ENCODE measurements around the gene SEC23IP.
"Not testable (repeated sequence)": the region's sequence is repeated elsewhere in the genome, so short reads cannot be mapped to it uniquely, and the experiment has no call there.

Gene SEC23IP

DNA sequence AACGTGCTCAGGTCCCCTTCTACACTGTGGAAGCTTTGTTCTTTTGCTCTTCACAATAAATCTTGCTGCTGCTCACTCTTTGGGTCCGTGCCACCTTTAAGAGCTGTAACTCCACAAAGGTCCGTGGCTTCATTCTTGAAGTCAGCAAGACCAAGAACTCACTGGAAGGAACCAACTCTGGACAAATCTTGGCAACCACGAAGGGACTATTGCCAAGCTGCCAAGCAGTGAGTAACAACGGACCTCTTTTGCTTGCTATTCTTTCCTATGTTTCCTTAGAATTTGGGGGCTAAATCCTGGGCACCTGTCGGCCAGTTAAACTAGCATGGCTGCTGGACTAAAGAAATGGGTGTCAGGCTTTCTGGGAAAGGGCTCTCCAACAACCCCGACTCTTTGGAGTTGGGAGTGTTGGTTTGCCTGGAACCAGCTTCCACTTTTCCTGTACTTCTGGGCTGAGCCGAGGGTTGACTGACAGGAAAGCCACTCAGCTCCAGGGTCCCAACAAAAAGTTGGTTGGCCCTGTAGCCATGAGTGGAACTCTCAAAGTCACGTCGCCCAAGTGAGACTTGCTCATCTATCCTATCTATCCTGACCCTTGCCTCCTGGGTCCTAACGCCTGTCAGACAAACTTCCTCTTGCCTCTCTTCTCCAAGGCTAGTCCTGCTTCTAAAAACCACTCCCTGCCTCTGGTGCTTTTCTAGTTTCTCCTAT is 8.5 kb upstream of the SEC23IP start:
- not testable (repeated sequence) for DNase-seq

DNA sequence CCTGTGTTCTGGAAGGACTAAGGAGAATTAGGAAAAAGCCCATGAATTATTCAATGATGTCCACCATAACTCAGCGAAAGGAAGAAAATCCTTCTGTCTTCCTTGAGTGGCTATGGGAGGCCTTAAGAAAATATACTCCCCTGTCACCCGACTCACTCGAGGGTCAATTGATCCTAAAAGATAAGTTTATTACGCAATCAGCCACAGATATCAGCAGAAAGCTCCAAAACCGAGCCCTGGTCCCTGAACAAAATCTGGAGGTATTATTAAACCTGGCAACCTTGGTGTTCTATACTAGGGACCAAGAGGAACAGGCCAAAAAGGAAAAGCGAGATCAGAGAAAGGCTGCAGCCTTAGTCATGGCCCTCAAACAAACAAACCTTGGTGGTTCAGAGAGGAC is 6.5 kb upstream of the SEC23IP start:
- DNase-seq, result not testable (repeated sequence)

DNA sequence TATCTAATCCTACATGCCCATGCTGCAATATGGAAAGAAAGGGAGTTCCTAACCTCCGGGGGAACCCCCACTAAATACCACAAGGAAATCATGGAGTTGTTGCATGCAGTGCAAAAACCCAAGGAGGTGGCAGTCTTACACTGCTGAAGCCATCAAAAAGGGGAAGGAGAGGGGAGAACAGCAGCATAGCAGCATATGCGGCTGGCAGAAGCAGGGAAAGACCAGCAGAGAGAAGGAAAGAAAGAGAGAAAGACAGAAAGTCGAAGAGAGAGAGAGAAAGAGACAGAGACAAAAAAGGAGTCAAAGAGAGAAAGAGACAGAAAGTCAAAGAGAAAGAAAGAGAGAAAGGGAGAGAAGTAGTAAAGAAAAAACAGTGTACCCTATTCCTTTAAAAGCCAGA is 3.8 kb upstream of the SEC23IP start:
- DNase-seq, result not testable (repeated sequence)

DNA sequence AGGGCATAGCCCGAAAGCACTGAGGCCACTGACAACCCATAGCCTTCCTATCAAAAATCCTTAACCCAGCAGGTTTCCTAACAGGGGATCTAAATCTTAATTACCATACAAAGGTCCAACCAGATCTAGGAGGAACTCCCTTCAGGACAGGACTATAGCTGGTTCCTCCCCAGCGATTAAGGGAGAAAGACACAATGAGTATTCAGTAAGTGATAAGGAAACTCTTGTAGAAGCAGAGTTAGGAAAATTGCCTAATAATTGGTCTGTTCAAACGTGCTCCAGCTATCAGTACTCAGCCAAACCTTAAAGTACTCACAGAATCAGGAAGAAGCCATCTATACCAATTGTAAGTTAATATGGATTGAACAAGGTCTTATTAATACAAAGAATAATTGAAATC is 3.3 kb upstream of the SEC23IP start:
- not testable (repeated sequence) for DNase-seq

DNA sequence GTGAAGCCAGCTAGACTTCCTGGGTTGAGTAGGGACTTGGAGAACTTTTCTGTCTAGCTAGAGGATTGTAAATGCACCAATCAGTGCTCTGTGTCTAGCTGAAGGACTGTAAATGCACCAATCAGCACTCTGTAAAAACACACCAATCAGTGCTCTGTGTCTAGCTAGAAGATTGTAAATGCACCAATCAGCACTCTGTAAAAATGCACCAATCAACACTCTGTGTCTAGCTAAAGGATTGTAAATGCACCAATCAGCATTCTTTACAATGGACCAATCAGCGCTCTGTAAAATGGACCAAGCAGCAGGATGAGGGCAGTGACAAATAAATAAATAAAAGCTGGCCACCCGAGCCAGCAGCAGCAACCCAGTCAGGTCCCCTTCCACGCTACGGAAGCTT is 2.2 kb upstream of the SEC23IP start:
- not testable (repeated sequence) for DNase-seq

DNA sequence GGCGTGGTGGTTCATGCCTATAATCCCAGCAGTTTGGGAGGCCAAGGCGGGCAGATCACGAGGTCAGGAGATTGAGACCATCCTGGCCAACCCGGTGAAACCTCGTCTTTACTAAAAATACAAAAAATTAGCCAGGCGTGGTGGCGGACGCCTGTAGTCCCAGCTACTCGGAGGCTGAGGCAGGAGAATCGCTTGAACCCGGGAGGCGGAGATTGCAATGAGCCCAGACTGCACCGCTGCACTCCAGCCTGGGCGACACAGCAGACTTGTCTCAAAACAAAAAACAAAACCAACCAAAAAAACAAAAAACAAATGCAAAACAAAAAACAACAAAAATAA is 712 bp upstream of the SEC23IP start:
- not testable (repeated sequence) for DNase-seq

DNA sequence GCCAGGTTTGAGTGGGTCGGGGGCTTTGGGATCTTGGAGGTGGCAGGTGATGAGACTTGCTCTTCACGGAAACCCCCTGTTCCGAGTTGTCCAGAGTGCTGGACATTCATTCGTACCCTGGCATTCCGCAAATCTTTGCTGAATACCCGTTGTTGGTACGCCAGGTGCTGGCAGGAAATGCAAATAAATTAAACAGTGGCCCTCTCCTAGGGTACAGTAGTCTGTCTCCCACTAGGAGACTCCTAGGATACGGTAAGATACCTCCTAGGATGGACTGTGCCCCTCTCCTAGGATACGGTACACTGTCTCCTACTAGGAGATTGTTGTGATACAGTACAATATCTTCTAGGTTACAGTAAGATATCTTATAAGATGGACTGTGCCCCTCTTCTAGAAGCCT is 544 bp downstream of the SEC23IP start:
- DNase-seq, result no peak

DNA sequence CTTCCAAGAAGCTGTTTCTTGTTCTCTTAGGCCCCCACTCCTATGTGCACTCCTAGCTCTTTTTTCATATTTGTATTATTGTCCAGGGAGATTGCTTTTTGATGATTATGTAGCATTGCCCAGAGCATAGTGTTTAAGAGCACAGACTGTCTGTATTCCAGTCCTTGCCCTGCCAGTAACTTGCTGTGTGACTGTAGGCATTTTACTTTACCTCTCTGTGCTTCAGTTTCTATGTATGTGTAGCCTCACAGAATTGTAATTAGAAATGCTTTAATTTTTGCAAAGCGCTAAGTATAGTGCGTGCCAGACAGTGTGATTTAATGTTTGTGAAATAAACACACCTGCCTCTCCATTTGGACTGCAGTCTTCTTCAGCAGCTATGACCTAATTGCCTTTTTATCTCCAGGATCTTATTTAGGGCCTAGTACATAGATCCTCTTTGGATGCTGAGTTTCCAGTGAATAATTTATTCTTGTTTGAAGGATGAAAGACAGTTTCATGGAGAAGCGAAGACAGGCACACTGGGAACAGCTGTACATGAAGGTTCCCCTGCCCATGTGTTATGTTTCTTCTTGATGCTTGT is 1.4 kb downstream of the SEC23IP start:
- no peak for DNase-seq

DNA sequence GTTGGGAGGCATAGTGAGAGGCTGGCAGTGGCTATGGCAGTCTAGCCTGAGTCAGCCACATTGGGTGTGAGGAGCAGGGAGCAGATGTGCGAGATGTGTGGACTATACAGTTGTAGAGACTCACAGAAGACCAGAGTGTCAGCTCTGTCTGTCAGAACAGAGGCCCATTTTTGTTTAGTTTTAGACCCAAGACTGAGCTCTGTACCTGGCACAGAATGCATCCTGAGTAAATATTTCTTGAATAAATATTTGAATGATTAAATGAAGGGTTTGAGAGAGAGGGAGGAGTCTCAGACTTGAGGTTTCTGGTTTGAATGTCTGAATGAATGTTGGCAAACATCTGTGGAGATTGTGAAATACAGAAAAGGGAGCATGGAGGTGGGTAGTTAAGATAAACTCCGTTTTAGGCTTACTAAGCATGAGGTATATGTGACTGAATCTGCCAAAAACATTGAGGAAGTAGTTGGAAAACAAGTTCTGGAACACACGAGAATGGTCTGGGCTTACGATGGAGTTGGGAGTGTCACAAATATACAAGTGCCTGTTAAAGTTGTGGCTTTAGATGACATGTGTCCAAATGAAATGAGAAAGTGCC is 3.6 kb downstream of the SEC23IP start:
- no peak for DNase-seq

DNA sequence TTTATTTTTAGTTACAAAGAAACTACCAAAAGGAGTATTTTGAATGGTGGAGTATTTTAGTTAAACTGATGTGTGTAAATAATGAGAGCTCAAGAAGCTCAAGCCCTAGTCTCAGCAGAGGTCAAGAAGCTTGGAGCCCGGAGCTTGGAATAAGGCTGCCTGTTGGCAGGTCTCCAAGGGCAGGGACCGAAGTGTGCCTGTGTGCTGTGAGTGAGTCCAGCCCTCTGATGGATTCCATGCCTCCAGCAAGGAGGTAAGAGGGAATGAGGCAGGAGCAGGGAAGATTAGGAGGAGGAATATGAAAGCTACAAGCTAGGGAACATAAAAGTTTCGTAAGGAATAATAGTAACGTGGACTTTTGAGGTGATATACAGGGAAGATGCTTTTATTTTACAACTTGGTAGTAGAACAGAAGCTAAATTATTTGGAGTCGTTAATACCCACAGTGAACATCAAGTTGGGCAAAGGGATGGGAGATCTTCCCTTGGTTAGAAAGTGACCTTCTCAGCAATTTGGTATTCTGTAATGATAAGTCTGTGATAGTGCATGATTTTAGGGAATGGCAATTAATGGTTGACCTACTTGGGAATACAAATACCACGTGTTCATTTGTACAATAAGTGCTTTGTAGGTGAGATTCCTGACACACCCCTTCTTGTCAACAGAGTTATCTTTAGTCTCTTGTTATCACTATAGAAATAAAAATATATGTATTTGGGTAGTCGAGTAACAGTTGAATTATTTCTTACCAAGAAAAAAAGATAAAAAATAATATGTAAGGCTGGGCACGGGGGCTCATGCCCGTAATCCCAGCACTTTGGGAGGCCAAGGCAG is 4.6 kb downstream of the SEC23IP start:
- DNase-seq, result no peak

DNA sequence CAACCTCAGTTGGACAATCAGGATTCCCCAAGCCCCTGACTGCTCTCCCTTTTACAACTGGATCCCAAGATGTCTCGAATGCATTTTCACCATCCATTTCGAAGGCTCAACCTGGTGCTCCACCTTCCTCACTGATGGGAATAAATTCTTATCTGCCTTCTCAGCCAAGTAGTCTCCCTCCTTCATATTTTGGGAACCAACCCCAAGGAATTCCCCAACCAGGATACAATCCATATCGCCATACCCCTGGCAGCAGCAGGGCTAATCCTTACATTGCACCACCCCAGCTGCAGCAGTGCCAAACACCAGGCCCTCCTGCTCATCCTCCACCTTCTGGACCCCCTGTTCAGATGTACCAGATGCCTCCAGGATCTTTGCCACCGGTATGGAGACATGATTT is 6.0 kb downstream of the SEC23IP start:
- DNase-seq, result no peak

DNA sequence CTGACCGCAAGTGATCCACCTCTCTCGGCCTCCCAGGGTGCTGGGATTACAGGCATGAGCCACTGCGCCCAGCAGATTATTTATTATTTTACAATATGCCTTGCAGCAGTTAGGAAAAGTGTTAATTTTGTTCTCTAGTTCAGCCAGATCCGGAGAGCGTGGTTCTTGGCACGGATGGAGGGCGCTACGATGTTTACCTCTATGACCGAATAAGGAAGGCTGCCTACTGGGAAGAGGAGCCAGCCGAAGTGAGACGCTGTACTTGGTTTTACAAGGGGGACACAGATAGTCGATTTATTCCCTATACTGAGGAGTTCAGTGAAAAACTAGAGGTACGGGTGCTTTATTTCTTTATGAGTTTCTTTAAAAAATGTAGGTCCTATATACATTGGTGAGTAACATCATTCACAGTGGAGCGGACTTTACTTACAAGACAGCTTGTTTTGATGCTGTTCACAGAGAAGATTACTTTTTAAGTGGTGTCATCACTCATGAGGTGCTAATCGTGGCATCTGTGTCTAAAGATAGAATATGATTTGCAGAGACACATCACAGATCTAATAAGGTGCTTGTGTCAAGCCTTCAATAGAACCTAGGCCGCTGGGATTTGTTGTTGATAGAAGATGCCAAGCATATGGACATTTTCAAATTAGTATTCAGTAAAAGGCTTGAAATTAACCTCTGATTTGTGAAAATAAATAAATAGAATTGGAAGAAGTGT is 11.6 kb downstream of the SEC23IP start:
- no peak for DNase-seq

DNA sequence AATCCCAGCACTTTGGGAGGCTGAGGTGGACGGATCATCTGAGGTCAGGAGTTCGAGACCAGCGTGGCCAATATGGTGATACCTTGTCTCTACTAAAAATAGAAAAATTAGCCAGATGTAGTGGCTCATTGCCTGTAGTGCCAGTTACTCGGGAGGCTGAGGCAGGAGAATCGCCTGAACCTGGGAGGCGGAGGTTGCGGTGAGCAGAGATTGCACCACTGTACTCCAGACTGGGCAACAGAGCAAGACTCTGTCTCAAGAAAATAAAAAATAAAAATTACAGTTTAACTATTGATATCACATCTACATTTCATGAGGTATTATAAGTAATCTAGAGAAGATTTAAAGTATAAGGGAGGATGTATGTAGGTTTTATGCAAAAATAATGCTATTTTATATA is 15.2 kb downstream of the SEC23IP start:
- not testable (repeated sequence) for DNase-seq

DNA sequence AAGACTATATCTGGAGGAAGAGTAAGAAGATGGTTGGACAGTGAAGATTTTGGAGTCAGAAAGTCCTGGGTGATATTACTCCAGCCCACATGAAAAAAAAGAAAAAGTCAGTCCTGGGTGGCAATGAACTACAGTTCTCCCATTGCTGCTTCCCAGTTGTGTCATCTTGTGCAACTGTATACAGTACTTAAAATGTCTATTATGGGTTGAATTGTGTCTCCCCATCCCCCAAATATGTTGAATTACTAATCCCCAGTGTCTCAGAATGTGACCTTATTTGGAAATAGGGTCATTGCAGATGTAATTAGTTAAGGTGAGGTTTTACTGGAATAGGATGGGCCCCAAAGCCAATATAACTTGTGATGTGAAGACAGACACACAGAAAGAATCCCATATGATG is 15.6 kb downstream of the SEC23IP start:
- no peak for DNase-seq

DNA sequence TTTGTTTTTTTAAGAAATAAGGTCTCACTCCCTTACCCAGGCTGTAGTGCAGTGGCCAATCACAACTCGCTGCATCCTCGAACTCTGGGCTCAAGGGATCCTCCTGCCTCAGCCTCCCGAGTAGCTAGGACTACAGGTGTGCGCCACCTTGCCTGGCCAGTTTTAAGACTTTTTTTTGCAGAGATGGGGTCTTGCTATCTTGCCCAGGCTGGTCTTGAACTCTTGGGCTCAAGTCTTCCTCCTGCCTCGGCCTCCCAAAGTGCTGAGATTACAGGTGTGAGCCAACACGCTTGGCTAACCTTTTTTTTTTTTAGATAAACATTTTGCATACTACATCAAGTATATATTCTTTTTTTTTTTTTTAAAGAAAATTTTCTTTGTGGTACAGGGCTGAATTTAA is 18.2 kb downstream of the SEC23IP start:
- DNase-seq, result no peak

DNA sequence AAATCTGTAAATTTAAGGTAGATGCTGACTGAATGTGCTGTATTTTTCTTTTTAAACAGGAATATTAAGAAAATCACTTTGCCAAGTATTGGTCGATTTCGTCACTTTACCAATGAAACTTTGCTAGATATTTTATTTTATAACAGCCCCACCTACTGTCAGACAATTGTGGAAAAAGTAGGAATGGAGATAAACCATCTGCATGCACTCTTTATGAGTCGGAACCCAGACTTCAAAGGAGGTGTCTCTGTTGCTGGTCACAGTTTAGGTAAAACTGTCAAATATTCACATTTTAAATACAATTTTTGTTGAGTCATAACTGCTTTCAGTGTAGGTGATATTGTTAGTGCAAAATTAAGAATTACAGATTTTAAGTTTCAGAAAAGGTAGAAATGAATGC is 25.2 kb downstream of the SEC23IP start:
- no peak for DNase-seq

DNA sequence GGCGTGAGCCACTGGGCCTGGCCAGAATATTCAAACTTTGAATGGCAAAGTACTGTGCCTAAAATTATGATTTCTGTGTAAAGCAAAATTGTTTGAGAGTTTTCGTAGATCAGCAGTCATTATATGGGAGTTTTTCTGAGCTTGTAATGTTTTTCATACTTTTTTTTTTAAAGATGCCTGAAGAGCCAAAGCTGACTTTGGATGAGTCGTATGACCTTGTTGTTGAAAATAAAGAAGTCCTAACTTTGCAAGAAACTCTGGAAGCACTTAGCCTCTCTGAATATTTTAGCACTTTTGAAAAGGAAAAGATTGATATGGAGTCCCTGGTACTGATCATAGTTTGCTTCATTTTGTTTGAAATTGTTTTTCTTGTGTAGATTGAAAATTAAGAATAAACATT is 26.7 kb downstream of the SEC23IP start:
- no peak for DNase-seq

DNA sequence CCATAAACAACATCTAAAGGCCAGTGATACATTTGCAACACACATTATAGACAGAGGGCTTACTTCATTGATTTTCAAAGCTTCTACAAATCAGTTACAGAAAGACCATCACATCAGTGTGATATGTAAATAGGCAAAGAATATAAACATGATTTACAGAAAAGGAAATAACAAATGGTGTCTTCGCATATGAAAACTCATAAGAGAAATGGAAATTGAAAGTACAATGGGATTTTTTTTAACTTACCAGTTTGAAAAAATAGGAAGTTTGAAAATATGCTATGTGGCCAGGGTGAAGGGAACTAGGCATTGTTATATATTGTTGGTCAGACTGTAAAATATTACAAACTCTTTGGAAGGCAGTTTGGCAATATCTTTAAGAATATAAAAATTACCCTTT is 27.3 kb downstream of the SEC23IP start:
- DNase-seq, result no peak

DNA sequence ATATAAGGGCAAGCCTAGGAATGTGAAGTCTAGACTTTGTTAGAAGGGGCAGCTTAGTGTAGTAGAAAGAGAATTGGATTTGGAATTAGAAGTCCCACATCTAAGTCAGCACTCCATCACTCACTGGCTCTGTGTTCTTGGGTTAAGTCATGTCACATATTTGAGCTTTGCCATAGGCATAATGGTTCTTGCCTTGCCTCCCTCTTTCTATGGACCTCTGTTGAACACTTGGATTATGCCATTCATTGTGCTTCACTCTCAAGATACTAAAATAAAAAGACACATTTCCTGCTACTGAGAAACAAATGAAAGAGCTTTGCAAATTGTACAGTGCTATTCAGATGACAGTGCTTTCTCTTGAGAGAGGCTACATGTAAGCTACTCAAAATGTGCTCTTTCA is 35.9 kb downstream of the SEC23IP start:
- DNase-seq, result no peak

DNA sequence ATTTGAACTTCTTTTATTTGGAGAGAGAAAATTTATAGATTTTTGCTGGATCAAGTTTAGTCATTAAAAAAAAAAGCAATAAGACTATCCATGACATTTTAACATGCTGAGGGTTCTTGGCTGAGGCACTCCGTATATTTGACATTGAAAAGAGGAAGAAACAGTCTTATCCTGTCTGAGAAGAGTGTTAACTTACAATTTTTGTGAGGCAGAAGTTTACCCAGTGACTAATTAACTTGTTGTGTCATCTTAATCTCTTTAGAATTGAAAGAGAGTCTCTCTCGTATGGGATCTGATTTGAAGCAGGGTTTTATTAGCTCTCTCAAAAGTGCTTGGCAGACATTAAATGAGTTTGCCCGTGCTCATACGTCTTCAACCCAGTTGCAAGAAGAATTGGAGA is 39.3 kb downstream of the SEC23IP start:
- DNase-seq, result no peak

DNA sequence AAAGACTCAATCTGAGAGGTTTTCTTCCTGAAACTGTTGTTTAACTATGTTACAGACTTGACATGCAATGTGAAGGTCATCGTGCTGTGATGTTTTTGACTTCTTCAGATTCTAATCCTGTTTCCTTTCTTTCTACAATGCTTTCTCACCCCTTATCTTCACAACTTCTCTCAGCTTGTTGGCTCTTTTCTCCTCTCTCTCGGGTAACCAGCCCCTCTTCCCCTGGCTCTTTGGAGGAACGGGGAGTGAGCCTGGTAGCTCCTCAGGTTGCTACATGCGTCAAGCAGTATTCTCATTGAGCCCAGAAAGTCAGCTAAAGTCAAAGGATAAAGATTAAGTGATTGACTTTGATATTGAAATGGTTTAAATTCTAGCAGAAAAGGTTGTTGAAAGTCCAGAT is 40.1 kb downstream of the SEC23IP start:
- DNase-seq, result no peak

DNA sequence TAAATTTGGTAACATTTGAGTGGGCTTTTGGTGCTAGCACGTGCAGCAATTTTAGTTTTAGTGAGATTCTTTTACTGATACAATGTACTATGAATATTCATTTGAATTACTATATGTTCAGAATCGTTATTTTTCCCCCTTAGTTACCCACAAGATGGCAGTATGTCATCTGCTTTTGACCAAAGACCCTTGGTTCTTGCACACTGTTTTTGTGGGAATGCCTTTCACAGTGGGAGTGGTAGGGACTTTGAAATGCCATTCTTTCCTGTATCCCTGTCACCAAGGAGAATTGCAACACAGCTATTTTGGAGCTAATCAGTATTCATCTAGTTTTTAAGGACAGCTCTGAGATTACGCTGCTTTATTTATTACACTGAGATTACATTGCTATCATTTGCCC is 40.6 kb downstream of the SEC23IP start:
- peak in 1 of 2 experiments; percentile 35 for DNase-seq

DNA sequence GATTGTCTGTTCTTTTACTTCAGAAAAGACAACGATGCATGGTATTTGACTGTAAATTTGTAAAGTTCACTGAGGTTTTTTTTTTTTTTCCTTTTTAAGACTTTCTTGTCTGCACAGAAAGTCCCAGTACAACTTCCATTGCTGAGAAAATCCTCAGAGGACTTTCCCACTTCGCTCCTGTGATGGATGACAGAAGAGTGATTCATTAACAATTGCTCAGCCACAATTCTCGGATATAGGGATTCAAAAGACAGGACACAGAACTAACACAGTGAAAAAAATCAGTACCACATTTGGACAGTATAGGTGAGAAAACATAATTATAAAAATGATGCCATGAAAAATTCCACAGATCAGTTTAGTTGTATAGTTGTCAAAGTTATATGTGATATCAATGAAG is 48.0 kb downstream of the SEC23IP start:
- no peak for DNase-seq

Measured in cerebellar nuclear complex (tissue), 1 donor.